GM23338 (cell line): ENCODE data around the gene VAPA.

Source experiments
- CREB1 ChIP-seq: fragments of 250-450 bp; sonication (Bioruptor Pico); IDR thresholded peaks from 2 replicates; pipeline ENCODE4 v1.5.0; 2020; ENCODE audit warnings: low read depth, mild to moderate bottlenecking, moderate library complexity
- EZH2 ChIP-seq: fragments of 200-600 bp; sonication (generic); IDR thresholded peaks from one replicate; pipeline ENCODE4 v1.8.0; 2017; ENCODE audit warnings: antibody characterized with exemption, mild to moderate bottlenecking, low read depth; ENCODE audit not compliant: unreplicated experiment
- EZH2phosphoT487 ChIP-seq: fragments of 200-600 bp; sonication (generic); IDR thresholded peaks from one replicate; pipeline ENCODE4 v1.8.1; 2018; ENCODE audit warnings: antibody characterized with exemption; ENCODE audit not compliant: unreplicated experiment
- JUNB ChIP-seq: IDR thresholded peaks from one replicate; pipeline ENCODE4 v1.6.1; 2016; ENCODE audit warnings: antibody characterized with exemption; ENCODE audit not compliant: unreplicated experiment
- NANOG ChIP-seq: IDR thresholded peaks from 2 replicates; pipeline ENCODE4 v1.6.1; 2016; ENCODE audit warnings: antibody characterized with exemption, borderline replicate concordance
- POLR2AphosphoS5 ChIP-seq: IDR thresholded peaks from 2 replicates; pipeline ENCODE4 v1.6.1; 2016; ENCODE audit warnings: antibody characterized with exemption, low read depth
- STAT1 ChIP-seq: IDR thresholded peaks from one replicate; pipeline ENCODE4 v1.6.1; 2016; ENCODE audit warnings: antibody characterized with exemption; ENCODE audit not compliant: unreplicated experiment
- ZNF114 ChIP-seq: fragments of 250-450 bp; sonication (Bioruptor Pico); IDR thresholded peaks from 2 replicates; pipeline ENCODE4 v1.5.0; 2020; ENCODE audit warnings: mild to moderate bottlenecking, moderate library complexity
- ZNF331 ChIP-seq: fragments of 250-450 bp; sonication (Bioruptor Pico); IDR thresholded peaks from 2 replicates; pipeline ENCODE4 v1.5.0; 2020; ENCODE audit warnings: low read depth, mild to moderate bottlenecking, moderate library complexity
- TF ChIP-seq, protein P1 (sequence below), 2 experiments: fragments of 200-600 bp in 1 of 2; sonication (generic) in 1 of 2; conservative IDR thresholded peaks; 2 replicates each; pipeline versions ENCODE4 v1.5.1 to v1.6.1; 2016 to 2017; ENCODE audit warnings: antibody characterized with exemption in 2 of 2, low read depth in 2 of 2, mild to moderate bottlenecking in 2 of 2, moderate library complexity in 1 of 2
- TF ChIP-seq, protein P2 (sequence below): fragments of 250-450 bp; sonication (Bioruptor Pico); IDR thresholded peaks from 2 replicates; pipeline ENCODE4 v1.5.0; 2020; ENCODE audit warnings: mild to moderate bottlenecking, moderate library complexity
- TF ChIP-seq, protein P3 (sequence below): IDR thresholded peaks from one replicate; pipeline ENCODE4 v1.6.1; 2018; ENCODE audit warnings: antibody characterized with exemption; ENCODE audit not compliant: unreplicated experiment
- TF ChIP-seq, protein P4 (sequence below): IDR thresholded peaks from 2 replicates; pipeline ENCODE4 v1.6.1; 2016; ENCODE audit warnings: antibody characterized with exemption

DNA sequence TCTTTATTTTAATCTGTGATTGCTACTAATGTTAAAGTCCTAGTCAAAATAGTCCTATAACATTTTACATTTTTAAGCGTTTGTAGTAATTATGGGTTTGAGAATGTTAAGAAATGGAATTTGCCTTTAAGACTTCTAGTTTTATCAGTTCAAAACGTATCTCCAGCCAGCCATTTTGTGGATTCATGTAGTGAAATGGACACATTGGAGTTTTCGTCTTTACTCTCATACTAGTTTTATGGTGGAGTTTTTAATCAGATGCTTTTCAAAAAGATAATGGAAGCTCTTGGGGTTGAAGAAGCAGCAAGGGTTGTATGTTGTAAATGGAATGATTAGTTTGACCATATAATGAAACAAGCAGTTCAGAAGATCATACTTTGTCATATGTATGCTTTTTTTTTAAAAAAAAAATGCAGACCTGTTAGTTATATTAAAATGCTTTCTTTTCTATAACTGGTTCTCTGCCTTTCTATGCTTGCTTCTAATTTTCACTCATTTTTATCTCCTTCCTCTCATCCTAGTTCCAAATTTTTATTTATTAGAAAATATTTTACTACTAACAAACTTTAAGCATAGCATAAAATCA, 16.6 kb downstream of the VAPA start:
- TF ChIP-seq, protein P1, sequence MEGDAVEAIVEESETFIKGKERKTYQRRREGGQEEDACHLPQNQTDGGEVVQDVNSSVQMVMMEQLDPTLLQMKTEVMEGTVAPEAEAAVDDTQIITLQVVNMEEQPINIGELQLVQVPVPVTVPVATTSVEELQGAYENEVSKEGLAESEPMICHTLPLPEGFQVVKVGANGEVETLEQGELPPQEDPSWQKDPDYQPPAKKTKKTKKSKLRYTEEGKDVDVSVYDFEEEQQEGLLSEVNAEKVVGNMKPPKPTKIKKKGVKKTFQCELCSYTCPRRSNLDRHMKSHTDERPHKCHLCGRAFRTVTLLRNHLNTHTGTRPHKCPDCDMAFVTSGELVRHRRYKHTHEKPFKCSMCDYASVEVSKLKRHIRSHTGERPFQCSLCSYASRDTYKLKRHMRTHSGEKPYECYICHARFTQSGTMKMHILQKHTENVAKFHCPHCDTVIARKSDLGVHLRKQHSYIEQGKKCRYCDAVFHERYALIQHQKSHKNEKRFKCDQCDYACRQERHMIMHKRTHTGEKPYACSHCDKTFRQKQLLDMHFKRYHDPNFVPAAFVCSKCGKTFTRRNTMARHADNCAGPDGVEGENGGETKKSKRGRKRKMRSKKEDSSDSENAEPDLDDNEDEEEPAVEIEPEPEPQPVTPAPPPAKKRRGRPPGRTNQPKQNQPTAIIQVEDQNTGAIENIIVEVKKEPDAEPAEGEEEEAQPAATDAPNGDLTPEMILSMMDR (conservative IDR thresholded peaks at IDR 0.05; ENCODE audit: low read depth in 2 of 2) = no peak
- TF ChIP-seq EZH2phosphoT487 (no peak), EZH2 (no peak), POLR2AphosphoS5 (no peak), CREB1 (no peak), STAT1 (no peak), ZNF114 (CRISPR knock-in tag) (no peak), JUNB (no peak), NANOG (no peak), ZNF331 (CRISPR knock-in tag) (no peak)
- TF ChIP-seq, protein P2, sequence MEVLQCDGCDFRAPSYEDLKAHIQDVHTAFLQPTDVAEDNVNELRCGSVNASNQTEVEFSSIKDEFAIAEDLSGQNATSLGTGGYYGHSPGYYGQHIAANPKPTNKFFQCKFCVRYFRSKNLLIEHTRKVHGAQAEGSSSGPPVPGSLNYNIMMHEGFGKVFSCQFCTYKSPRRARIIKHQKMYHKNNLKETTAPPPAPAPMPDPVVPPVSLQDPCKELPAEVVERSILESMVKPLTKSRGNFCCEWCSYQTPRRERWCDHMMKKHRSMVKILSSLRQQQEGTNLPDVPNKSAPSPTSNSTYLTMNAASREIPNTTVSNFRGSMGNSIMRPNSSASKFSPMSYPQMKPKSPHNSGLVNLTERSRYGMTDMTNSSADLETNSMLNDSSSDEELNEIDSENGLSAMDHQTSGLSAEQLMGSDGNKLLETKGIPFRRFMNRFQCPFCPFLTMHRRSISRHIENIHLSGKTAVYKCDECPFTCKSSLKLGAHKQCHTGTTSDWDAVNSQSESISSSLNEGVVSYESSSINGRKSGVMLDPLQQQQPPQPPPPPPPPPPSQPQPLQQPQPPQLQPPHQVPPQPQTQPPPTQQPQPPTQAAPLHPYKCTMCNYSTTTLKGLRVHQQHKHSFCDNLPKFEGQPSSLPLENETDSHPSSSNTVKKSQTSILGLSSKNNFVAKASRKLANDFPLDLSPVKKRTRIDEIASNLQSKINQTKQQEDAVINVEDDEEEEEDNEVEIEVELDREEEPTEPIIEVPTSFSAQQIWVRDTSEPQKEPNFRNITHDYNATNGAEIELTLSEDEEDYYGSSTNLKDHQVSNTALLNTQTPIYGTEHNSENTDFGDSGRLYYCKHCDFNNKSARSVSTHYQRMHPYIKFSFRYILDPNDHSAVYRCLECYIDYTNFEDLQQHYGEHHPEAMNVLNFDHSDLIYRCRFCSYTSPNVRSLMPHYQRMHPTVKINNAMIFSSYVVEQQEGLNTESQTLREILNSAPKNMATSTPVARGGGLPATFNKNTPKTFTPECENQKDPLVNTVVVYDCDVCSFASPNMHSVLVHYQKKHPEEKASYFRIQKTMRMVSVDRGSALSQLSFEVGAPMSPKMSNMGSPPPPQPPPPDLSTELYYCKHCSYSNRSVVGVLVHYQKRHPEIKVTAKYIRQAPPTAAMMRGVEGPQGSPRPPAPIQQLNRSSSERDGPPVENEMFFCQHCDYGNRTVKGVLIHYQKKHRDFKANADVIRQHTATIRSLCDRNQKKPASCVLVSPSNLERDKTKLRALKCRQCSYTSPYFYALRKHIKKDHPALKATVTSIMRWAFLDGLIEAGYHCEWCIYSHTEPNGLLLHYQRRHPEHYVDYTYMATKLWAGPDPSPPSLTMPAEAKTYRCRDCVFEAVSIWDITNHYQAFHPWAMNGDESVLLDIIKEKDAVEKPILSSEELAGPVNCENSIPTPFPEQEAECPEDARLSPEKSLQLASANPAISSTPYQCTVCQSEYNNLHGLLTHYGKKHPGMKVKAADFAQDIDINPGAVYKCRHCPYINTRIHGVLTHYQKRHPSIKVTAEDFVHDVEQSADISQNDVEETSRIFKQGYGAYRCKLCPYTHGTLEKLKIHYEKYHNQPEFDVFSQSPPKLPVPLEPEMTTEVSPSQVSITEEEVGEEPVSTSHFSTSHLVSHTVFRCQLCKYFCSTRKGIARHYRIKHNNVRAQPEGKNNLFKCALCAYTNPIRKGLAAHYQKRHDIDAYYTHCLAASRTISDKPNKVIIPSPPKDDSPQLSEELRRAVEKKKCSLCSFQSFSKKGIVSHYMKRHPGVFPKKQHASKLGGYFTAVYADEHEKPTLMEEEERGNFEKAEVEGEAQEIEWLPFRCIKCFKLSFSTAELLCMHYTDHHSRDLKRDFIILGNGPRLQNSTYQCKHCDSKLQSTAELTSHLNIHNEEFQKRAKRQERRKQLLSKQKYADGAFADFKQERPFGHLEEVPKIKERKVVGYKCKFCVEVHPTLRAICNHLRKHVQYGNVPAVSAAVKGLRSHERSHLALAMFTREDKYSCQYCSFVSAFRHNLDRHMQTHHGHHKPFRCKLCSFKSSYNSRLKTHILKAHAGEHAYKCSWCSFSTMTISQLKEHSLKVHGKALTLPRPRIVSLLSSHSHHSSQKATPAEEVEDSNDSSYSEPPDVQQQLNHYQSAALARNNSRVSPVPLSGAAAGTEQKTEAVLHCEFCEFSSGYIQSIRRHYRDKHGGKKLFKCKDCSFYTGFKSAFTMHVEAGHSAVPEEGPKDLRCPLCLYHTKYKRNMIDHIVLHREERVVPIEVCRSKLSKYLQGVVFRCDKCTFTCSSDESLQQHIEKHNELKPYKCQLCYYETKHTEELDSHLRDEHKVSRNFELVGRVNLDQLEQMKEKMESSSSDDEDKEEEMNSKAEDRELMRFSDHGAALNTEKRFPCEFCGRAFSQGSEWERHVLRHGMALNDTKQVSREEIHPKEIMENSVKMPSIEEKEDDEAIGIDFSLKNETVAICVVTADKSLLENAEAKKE (CRISPR knock-in tag) = no peak
- TF ChIP-seq, protein P3, sequence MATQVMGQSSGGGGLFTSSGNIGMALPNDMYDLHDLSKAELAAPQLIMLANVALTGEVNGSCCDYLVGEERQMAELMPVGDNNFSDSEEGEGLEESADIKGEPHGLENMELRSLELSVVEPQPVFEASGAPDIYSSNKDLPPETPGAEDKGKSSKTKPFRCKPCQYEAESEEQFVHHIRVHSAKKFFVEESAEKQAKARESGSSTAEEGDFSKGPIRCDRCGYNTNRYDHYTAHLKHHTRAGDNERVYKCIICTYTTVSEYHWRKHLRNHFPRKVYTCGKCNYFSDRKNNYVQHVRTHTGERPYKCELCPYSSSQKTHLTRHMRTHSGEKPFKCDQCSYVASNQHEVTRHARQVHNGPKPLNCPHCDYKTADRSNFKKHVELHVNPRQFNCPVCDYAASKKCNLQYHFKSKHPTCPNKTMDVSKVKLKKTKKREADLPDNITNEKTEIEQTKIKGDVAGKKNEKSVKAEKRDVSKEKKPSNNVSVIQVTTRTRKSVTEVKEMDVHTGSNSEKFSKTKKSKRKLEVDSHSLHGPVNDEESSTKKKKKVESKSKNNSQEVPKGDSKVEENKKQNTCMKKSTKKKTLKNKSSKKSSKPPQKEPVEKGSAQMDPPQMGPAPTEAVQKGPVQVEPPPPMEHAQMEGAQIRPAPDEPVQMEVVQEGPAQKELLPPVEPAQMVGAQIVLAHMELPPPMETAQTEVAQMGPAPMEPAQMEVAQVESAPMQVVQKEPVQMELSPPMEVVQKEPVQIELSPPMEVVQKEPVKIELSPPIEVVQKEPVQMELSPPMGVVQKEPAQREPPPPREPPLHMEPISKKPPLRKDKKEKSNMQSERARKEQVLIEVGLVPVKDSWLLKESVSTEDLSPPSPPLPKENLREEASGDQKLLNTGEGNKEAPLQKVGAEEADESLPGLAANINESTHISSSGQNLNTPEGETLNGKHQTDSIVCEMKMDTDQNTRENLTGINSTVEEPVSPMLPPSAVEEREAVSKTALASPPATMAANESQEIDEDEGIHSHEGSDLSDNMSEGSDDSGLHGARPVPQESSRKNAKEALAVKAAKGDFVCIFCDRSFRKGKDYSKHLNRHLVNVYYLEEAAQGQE = no peak
- TF ChIP-seq, protein P4, sequence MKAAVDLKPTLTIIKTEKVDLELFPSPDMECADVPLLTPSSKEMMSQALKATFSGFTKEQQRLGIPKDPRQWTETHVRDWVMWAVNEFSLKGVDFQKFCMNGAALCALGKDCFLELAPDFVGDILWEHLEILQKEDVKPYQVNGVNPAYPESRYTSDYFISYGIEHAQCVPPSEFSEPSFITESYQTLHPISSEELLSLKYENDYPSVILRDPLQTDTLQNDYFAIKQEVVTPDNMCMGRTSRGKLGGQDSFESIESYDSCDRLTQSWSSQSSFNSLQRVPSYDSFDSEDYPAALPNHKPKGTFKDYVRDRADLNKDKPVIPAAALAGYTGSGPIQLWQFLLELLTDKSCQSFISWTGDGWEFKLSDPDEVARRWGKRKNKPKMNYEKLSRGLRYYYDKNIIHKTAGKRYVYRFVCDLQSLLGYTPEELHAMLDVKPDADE = no peak
